WTC11 (cell line): ENCODE data around the gene C9orf40. TPM values are rescaled to one million over a fixed set of nuclear protein-coding genes. Genes with fewer than 3 reads are reported as not detected.

Experiments
- ATAC-seq: fragments of 200-7000 bp; cut with Tn5 transposase; 2 replicates; pipeline ENCODE4 v1.10.0; 2021; ENCODE audit warnings: mild to moderate bottlenecking, moderate library complexity
- CTCF ChIA-PET: fragments of 300-600 bp; sonication (Branson Sonifier 250); formaldehyde crosslinking; loops from one replicate; lab custom pipeline; 2021; ENCODE audit warnings: antibody characterized with exemption; lab: Charles Lee
- POLR2A ChIA-PET: fragments of 350-600 bp; sonication (Branson Sonifier 250); formaldehyde crosslinking; loops from one replicate; lab custom pipeline; 2021; ENCODE audit warnings: antibody characterized with exemption; lab: Charles Lee
- DNase-seq: peaks from one replicate; pipeline ENCODE4 v3.0.0; 2021; ENCODE audit warnings: low spot score
- H3K27ac Mint-ChIP-seq: 2 replicates; pipeline ENCODE4 v1.8.0; 2021; ENCODE audit warnings: mixed read lengths
- H3K27me3 Mint-ChIP-seq: 2 replicates; pipeline ENCODE4 v1.8.0; 2021; ENCODE audit warnings: low read depth, mild to moderate bottlenecking, moderate library complexity, mixed read lengths
- H3K36me3 Mint-ChIP-seq: 2 replicates; pipeline ENCODE4 v1.8.0; 2021; ENCODE audit warnings: mixed read lengths
- H3K4me1 Mint-ChIP-seq: 2 replicates; pipeline ENCODE4 v1.8.0; 2022; ENCODE audit warnings: mixed read lengths
- H3K4me3 Mint-ChIP-seq: 2 replicates; pipeline ENCODE4 v1.8.0; 2021; ENCODE audit warnings: mild to moderate bottlenecking, moderate library complexity, mixed read lengths
- H3K9me3 Mint-ChIP-seq: 2 replicates; pipeline ENCODE4 v1.8.0; 2021; ENCODE audit warnings: mixed read lengths
- ARID4B ChIP-seq: sonication (generic); formaldehyde crosslinking; IDR thresholded peaks from 2 replicates; pipeline ENCODE4 v1.8.0; 2023; ENCODE audit warnings: missing genetic modification reagents, mild to moderate bottlenecking, borderline replicate concordance
- ATF1 ChIP-seq: sonication (generic); formaldehyde crosslinking; IDR thresholded peaks from 2 replicates; pipeline ENCODE4 v1.8.1; 2023; ENCODE audit warnings: mild to moderate bottlenecking, moderate library complexity, missing genetic modification reagents
- E2F4 ChIP-seq: sonication (generic); formaldehyde crosslinking; IDR thresholded peaks from 2 replicates; pipeline ENCODE4 v1.8.1; 2022; ENCODE audit warnings: low read depth, mild to moderate bottlenecking, moderate library complexity, missing genetic modification reagents, borderline replicate concordance
- E2F5 ChIP-seq: sonication (generic); formaldehyde crosslinking; IDR thresholded peaks from 2 replicates; pipeline ENCODE4 v1.8.1; 2022; ENCODE audit warnings: mild to moderate bottlenecking, moderate library complexity, missing genetic modification reagents
- FOXK1 ChIP-seq: sonication (generic); formaldehyde crosslinking; IDR thresholded peaks from 2 replicates; pipeline ENCODE4 v1.8.0; 2022; ENCODE audit warnings: mild to moderate bottlenecking, moderate library complexity, missing genetic modification reagents
- GRHL2 ChIP-seq: fragments of 250-450 bp; sonication (Bioruptor Pico); IDR thresholded peaks from 2 replicates; pipeline ENCODE4 v1.8.0; 2022; ENCODE audit warnings: mild to moderate bottlenecking, moderate library complexity; ENCODE audit not compliant: insufficient replicate concordance, severe bottlenecking
- KAT7 ChIP-seq: sonication (generic); formaldehyde crosslinking; IDR thresholded peaks from 2 replicates; pipeline ENCODE4 v1.8.1; 2023; ENCODE audit warnings: missing genetic modification reagents, mild to moderate bottlenecking, borderline replicate concordance
- MAX ChIP-seq: sonication (generic); formaldehyde crosslinking; IDR thresholded peaks from 2 replicates; pipeline ENCODE4 v1.8.0; 2022; ENCODE audit warnings: mild to moderate bottlenecking, missing genetic modification reagents
- NR2C2 ChIP-seq: sonication (generic); formaldehyde crosslinking; IDR thresholded peaks from 2 replicates; pipeline ENCODE4 v1.8.0; 2022; ENCODE audit warnings: mild to moderate bottlenecking, missing genetic modification reagents
- NR3C1 ChIP-seq: sonication (generic); formaldehyde crosslinking; conservative IDR thresholded peaks from 2 replicates; pipeline ENCODE4 v1.8.1; 2023; ENCODE audit warnings: low read depth, mild to moderate bottlenecking, missing genetic modification reagents
- TEAD1 ChIP-seq: sonication (generic); formaldehyde crosslinking; IDR thresholded peaks from 2 replicates; pipeline ENCODE4 v1.8.0; 2022; ENCODE audit warnings: mild to moderate bottlenecking, missing genetic modification reagents
- TP53 ChIP-seq: sonication (generic); formaldehyde crosslinking; IDR thresholded peaks from 2 replicates; pipeline ENCODE4 v1.8.1; 2023; ENCODE audit warnings: mild to moderate bottlenecking, missing genetic modification reagents
- ZBTB43 ChIP-seq: sonication (generic); formaldehyde crosslinking; IDR thresholded peaks from 2 replicates; pipeline ENCODE4 v1.8.1; 2023; ENCODE audit warnings: mild to moderate bottlenecking, missing genetic modification reagents
- ZNF263 ChIP-seq: sonication (generic); formaldehyde crosslinking; IDR thresholded peaks from 2 replicates; pipeline ENCODE4 v1.8.1; 2022; ENCODE audit warnings: low read depth, mild to moderate bottlenecking, moderate library complexity, missing genetic modification reagents
- ZNF423 ChIP-seq: fragments of 250-450 bp; sonication (Bioruptor Pico); IDR thresholded peaks from 2 replicates; pipeline ENCODE4 v2.1.2; 2022; ENCODE audit warnings: mild to moderate bottlenecking, moderate library complexity
- total RNA-seq: library from RNA; stranded (reverse); gene quantifications from 3 replicates; pipeline ENCODE4 v1.2.3, GENCODE V29; 2021
- TF ChIP-seq, protein P1 (sequence below): sonication (generic); formaldehyde crosslinking; conservative IDR thresholded peaks from 2 replicates; pipeline ENCODE4 v1.8.1; 2022; ENCODE audit warnings: mild to moderate bottlenecking, missing genetic modification reagents
- TF ChIP-seq, protein P2 (sequence below): fragments of 250-450 bp; sonication (Bioruptor Pico); IDR thresholded peaks from 2 replicates; pipeline ENCODE4 v1.9.0; 2021; ENCODE audit warnings: mild to moderate bottlenecking, borderline replicate concordance

C9orf40 gene
- total RNA-seq, 1 experiment from 2014 or later, result 10.3 TPM

- TF ChIP-seq E2F4 (CRISPR knock-in tag) (no peak), TP53 (CRISPR knock-in tag) (no peak), FOXK1 (no peak)
Observed at GRCh38 chr9:74973714-74974113, 21.0 kb upstream of the C9orf40 start (continued).

DNA sequence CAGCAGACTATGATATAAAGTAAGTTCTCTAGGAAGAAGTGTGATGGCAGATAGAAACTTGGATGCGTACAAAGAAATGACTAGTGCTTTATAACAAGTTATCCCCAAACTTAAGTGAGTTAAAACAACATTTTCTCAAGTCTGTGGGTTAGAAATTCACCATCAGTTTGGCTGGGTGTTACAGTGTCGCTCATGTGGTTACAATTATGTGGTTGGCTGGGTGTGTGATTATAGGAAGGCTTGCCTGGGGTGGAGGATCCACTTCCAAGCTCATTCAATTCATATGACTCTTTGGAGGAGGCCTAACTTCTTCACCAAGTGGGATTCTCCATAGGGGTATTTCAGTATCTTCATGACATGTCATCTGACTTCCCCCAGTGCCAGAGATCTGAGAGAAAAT lies 10.3 kb upstream of the C9orf40 start:
- Mint-ChIP-seq H3K9me3 (peaks cover 31% of the 10 kb centered on the region), H3K4me1 (no peaks in the 10 kb centered on the region), H3K4me3 (no peak overlapping the region), H3K36me3 (peaks cover 23% of the 10 kb centered on the region), H3K27ac (no peak overlapping the region), H3K27me3 (no peaks in the 10 kb centered on the region)
- ChIA-PET CTCF (interaction anchor here (0.6 kb wide), 1 partner anchor 10 kb away, joined by 3 read pairs; no protein-coding TSS in a partner anchor), POLR2A (no interaction called here)
- ATAC-seq (no peak), DNase-seq (no peak)
- no peak for TF ChIP-seq ZNF423 (CRISPR knock-in tag)
- TF ChIP-seq, protein P1, sequence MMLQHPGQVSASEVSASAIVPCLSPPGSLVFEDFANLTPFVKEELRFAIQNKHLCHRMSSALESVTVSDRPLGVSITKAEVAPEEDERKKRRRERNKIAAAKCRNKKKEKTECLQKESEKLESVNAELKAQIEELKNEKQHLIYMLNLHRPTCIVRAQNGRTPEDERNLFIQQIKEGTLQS (CRISPR knock-in tag), result no peak
- no peak for TF ChIP-seq MAX (CRISPR knock-in tag)
- TF ChIP-seq, protein P2, sequence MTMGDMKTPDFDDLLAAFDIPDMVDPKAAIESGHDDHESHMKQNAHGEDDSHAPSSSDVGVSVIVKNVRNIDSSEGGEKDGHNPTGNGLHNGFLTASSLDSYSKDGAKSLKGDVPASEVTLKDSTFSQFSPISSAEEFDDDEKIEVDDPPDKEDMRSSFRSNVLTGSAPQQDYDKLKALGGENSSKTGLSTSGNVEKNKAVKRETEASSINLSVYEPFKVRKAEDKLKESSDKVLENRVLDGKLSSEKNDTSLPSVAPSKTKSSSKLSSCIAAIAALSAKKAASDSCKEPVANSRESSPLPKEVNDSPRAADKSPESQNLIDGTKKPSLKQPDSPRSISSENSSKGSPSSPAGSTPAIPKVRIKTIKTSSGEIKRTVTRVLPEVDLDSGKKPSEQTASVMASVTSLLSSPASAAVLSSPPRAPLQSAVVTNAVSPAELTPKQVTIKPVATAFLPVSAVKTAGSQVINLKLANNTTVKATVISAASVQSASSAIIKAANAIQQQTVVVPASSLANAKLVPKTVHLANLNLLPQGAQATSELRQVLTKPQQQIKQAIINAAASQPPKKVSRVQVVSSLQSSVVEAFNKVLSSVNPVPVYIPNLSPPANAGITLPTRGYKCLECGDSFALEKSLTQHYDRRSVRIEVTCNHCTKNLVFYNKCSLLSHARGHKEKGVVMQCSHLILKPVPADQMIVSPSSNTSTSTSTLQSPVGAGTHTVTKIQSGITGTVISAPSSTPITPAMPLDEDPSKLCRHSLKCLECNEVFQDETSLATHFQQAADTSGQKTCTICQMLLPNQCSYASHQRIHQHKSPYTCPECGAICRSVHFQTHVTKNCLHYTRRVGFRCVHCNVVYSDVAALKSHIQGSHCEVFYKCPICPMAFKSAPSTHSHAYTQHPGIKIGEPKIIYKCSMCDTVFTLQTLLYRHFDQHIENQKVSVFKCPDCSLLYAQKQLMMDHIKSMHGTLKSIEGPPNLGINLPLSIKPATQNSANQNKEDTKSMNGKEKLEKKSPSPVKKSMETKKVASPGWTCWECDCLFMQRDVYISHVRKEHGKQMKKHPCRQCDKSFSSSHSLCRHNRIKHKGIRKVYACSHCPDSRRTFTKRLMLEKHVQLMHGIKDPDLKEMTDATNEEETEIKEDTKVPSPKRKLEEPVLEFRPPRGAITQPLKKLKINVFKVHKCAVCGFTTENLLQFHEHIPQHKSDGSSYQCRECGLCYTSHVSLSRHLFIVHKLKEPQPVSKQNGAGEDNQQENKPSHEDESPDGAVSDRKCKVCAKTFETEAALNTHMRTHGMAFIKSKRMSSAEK (CRISPR knock-in tag), result no peak
- no peak for TF ChIP-seq TEAD1
- TF ChIP-seq NR2C2 (CRISPR knock-in tag), result no peak
- TF ChIP-seq KAT7 (CRISPR knock-in tag), result no peak

DNA sequence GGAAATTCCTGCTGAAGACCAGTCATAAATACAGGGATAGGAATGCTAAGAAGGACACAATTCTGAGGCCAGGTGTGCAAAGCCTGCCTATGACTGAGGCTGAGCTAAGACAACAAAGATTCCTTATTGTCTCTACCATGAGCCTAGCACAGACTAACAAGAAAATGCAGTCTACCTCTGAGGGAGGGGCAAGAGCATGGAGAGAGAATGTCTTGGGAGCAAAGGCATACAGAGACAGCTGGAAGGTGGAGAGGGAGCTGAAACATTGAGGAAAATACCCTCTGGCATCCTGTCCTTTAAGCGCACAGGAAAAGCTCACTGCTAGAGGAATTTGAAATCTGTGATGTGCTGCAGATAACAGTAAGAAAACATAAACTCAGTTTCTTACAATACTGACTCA lies 8.8 kb upstream of the C9orf40 start:
- no peak overlapping the region for H3K27ac Mint-ChIP-seq
- TF ChIP-seq NR3C1 (CRISPR knock-in tag) (no peak), ZBTB43 (no peak)
- TF ChIP-seq, all 79 proteins: peak for 0
- H3K27me3 Mint-ChIP-seq, result no peaks in the 10 kb centered on the region
- no peak overlapping the region for H3K4me3 Mint-ChIP-seq
- H3K9me3 Mint-ChIP-seq, result peaks cover 31% of the 10 kb centered on the region
- ATAC-seq (no peak), DNase-seq (no peak)
- ChIA-PET CTCF (no interaction called here), POLR2A (no interaction called here)
- no peaks in the 10 kb centered on the region for H3K4me1 Mint-ChIP-seq
- H3K36me3 Mint-ChIP-seq, result peaks cover 23% of the 10 kb centered on the region

- ChIA-PET POLR2A (no interaction called here), CTCF (no interaction called here)
- Mint-ChIP-seq H3K27me3 (no peaks in the 10 kb centered on the region), H3K4me1 (no peaks in the 10 kb centered on the region), H3K27ac (no peak overlapping the region), H3K4me3 (no peak overlapping the region), H3K9me3 (peaks cover 31% of the 10 kb centered on the region), H3K36me3 (peaks cover 23% of the 10 kb centered on the region)
- no peak for TF ChIP-seq ZNF263
- no peak for TF ChIP-seq ATF1
- TF ChIP-seq E2F5 (CRISPR knock-in tag), result no peak
- TF ChIP-seq MAX (CRISPR knock-in tag), result no peak
- no peak for TF ChIP-seq ARID4B (CRISPR knock-in tag)
- TF ChIP-seq GRHL2, result no peak
- no peak for DNase-seq
- no peak for ATAC-seq
Observed at GRCh38 chr9:74960561-74960960, 7.8 kb upstream of the C9orf40 start.
